Daoy (cell line): ENCODE data around the gene LRP1B. TPM values are rescaled to one million over a fixed set of nuclear protein-coding genes. Genes with fewer than 3 reads are reported as not detected.

Source experiments
- DNase-seq: peaks from one replicate; pipeline ENCODE4 v3.0.0-alpha.2; 2015; ENCODE audit warnings: low read depth
- total RNA-seq: library from RNA; depleted of rRNA; stranded (reverse); fragments of >200 nt; shearing (Covaris generic); gene quantifications from 2 replicates; pipeline ENCODE4 v1.2.3, GENCODE V29; 2014

LRP1B gene
- total RNA-seq, 1 experiment from 2014 or later = not detected

DNA sequence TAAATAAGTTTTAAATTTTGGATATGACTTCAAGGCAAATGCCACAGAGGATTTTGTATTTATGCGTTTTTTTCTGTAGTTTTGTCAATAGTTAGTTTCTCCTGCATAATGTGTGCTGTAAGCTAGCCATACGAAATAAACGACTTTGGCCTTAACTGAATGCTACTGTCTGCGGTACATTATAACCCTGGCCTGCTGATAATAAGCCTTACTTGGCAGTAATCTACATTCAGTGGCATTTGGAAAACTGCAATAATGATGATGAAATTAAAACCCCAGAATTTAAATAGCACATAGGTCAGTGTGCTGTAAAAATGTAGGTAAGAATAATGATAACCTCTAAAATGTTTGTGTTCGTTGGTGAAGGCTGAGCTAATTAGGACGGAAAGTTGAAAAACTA is 88.8 kb downstream of the LRP1B start:
- no peak for DNase-seq

DNA sequence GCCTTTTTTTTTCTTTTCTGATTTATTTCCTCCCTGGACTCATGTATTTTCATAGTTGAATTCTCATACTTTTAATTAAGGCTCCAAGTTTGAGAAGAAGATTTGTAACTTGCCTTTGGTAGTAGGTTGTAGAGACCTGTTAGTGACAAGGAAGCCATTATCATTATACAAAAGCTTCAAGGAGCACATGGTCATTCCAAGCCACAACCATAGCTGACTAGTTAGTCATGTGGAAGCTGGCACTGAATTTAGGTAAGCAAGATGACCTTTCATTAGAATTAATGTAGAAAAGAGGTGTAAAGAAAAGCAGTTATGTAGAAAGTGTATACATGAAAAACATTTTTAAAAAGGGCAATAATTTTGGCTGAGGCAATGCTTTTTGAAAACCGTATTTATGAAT is 89.7 kb downstream of the LRP1B start:
- peak; percentile 11 for DNase-seq

DNA sequence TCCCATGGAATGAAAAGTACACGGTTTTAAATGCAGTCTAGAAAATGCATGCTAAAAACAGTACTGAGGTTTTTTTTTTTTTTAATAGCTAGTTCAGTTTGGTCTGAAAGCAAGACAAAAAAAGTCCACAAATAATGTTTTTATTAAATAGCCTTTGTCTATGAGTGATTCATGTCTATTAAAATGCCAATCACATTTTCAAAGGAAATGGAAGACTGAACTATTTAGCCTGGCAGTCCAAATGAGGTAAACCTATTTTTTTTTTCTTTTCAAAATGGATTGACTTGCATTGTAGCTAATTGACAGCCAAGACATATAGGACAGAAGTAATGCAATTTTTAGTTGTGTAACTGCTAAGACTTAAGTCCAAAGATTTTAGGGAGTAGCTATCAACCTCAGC is 90.3 kb downstream of the LRP1B start:
- DNase-seq = no peak

GRCh38 chr2:142038826-142039225 is 92.0 kb downstream of the LRP1B start:
- DNase-seq = no peak

DNA sequence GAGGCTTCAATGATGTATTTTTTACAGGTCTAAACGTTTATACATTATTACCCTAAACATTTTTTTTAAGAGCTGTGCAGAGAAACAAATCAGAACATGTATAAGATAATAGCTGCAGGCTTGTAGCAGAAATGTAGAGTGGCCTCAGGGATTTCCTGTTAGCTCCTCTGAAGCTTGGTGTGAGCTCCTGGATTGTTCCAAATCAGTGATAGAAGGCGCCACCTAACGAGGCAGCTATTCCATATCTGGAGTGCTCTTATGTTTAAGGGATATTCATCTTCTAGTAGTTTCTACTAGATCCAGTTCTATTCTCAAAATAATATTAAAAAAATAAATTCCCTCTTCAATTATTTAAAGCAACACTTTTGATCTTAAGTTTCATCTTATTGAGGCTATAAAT is 93.1 kb downstream of the LRP1B start:
- peak; percentile 1 for DNase-seq

DNA sequence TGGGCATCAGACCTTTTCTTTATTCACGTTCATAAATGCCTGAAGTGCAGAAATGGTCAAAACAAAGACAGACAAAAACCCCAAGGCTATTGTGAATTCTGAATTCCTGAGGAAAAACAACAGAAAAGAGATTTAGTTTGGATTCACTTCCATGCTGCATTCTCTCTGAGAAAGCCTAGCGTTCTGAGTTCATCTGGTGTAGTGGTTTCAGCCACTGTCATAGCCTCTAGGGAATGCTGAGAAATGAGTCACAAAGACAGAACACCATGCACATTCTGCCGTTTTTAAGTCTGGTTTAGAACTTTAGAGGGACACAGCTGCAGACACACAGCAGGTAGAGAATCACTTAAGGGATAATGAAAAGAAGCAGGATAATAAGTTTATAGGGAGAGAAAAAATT is 93.8 kb downstream of the LRP1B start:
- DNase-seq = peak; percentile 7

DNA sequence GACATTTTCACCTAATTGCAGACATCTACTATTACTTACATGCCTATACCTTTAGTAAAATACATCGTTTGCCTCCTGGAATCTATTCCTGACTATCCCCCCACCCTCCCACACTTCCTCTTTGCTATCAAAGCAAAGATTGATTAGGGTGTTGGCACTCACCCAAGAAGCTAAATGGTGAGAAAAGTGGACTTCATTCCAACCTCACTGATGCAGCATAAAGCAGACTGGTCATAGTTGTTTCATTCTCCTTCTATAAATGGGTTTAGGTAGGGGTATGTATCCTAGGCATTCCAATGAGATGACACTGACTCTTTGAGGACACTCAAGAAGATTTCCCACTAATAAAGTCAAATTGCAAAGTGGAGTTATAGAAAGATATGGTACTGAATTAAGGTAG is 97.4 kb downstream of the LRP1B start:
- peak; percentile 6 for DNase-seq

DNA sequence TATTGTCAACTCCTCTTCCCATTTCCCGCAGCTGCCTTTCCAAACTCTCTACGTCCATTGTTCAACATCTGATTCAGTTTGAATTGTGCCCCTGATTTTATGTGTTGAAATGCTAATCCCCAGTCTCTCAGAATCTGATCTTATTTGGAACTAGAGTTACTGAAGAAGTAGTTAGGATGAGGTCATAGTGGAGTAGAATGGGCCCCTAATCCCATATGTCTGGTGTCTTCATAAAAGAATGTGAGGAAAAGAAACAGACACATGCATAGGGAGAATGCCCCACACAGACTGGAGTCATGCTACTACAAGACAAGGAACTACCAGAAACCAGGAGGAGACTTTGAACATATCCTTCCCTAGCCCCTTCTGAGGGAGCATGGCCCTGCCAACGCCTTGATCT is 99.2 kb downstream of the LRP1B start:
- no peak for DNase-seq

GRCh38 chr2:142030735-142031134 is 100.1 kb downstream of the LRP1B start:
- DNase-seq = no peak

DNA sequence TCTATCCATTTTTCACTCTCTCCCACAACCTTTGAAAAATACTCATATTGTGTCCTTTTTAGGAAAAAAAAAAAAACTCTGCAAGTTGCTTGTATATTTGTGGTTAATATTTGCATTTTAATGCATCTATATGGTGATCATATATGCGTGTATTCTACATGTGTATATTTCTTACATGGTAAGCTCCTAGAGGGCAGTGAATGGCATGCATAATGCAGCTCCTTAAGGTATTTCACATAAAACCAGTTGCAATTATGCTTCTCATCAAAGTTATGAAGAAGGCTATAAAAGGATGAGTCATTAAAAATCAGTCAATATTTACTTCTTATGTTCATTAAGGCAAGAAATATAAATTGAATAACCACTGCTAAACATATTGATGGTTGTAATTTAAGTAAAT is 100.8 kb downstream of the LRP1B start:
- no peak for DNase-seq

GRCh38 chr2:142025394-142025793 is 105.4 kb downstream of the LRP1B start:
- DNase-seq = no peak

GRCh38 chr2:142020368-142020767 is 110.4 kb downstream of the LRP1B start:
- no peak for DNase-seq

DNA sequence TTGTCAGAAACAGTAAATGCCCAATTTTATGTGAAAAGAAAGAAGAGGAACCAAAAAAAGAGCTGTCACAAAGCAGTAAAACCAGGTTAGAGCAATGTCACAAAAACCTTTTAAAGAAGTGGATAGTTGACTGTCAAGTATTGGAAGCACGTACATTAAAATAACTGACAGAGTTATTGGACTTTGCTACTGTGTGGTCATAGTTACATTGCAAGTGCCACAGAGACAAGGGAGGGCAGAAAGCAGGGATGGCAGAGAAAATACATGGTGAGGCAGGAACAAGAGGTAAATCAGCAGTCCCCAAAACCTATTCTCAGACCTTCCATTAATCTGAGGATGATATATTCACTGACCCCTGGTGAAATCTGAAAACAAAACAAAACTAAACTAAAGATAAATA is 116.3 kb downstream of the LRP1B start:
- DNase-seq = no peak

GRCh38 chr2:142012797-142013196 is 118.0 kb downstream of the LRP1B start:
- no peak for DNase-seq

GRCh38 chr2:142010477-142011270 is 120.1 kb downstream of the LRP1B start:
- DNase-seq = no peak

DNA sequence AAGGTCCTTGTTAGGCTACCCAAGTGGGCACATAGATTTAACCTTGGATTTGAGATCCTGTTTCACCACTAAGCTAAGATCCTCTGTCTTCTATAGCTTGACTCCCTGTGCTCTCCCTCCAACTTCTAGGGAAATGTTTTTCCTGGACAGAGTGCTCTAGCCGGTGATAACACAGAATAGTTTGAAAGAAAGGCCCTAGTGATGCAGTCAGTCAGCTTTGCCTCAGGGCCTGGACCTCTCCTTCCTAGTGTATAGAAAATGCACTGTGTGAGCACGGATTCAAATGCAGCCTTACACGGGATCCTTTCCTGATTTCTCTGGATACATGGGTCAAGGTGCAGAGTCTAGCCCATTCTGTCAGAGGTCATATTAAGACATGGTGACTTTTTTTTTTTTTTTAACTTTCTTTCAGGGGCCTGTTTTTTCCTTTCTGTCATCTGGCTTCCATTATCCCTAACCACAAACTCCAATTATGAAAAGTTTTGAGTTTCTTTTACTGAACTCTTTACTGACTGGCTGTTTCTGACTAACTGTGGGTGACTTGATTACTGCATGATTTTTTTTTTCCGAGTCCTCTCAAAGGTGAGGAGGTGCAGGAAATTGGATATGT is 122.6 kb downstream of the LRP1B start:
- DNase-seq = no peak

GRCh38 chr2:141994066-141994465 is 136.8 kb downstream of the LRP1B start:
- no peak for DNase-seq

- DNase-seq = no peak
These were observed 138.1 kb downstream of the LRP1B start for GRCh38 chr2:141992695-141993094.

DNA sequence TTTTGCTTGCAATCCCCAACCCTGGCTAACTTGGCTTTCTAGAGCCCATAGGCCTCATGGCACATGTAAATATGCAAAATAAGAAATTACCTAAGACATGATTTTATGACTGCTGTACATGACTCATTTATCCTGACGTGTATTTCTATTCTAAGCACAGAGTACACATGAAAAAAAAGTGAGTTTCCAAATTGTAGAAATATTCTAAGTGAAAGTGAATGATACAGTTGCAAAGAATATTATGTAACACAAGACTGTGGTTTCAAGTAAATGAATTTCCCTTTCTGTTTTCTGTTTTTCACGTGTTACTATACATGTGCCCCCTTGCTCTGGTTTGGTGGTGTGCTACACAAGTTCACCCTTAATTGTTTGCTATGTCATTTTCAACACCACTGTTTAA is 162.4 kb downstream of the LRP1B start:
- DNase-seq = no peak

DNA sequence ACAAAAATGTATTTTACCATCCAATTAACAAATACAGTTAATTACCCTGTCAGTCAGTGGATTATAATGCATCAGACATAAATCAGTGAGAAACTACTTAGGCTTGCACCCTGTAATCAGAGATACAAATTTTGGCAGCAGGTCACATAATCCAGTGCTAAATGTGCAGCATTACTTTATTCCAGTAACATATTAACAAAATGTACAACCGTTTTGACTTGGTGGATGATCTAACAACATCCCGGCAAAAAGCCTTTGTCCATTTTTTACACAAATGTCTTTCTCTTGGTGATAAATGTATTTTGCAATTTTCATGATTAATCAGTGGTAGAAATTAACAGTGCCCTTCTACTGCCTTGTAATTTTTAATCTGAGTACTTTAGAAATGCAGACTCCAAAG is 162.8 kb downstream of the LRP1B start:
- no peak for DNase-seq

DNA sequence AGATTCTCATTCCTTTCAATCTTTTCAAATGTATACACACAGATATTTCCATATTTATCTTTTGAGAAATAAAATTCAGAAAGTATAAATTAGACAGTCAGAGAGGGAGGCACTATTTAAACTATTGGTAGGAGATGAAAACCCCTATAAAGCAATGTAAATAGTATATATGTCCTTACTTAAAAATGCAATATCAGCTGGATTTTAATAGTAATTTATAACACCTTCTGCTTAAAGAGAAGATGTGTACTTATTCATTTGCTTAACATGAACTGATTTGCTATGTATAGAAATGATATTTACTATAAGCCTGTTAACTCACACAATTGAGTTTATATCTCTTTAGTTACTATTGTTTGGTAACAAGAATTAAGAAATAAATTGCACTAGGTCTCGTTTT is 163.3 kb downstream of the LRP1B start:
- no peak for DNase-seq

- DNase-seq = no peak
These were observed 170.9 kb downstream of the LRP1B start for GRCh38 chr2:141959941-141960340.

DNA sequence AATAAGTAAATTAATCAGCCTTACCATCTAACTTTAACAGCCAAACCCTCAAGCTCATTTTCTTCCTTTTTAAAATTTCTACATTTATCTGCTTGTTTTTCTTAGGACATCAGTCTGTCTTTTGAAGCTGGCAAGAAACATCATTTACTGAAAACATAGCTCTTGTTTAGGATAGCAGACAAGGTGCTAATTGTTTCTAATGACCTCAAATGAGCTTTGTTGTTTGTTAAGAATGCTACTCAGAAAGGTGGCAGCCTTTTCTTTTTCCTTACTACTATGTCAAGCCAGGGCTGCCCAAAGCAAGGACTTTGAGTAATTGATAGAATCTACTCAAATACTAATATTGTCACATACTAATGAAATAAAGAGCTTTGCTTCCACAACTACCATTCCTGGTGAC is 171.8 kb downstream of the LRP1B start:
- no peak for DNase-seq
